Measurements from ENCODE around the gene CCT6A. TPM values are rescaled to one million over a fixed set of nuclear protein-coding genes. Genes with fewer than 3 reads are reported as not detected.

CCT6A gene
- total and polyA plus RNA-seq, 9 of the 15 experiments (the other 6 are each of a cell fraction or from before 2014, with no cell fraction given): 244 to 708 (median 387) TPM

- TF ChIP-seq AFF1 (IDR thresholded peaks at IDR 0.05; ENCODE audit: low read depth in 1 of 2, partially characterized antibody in 2 of 2) (no peak), RBFOX2 (IDR thresholded peaks at IDR 0.05; ENCODE audit: low read depth, low read length) (peak; percentile 96), PTTG1 (tag; IDR thresholded peaks at IDR 0.05; ENCODE audit: low read depth) (no peak), E2F3 (CRISPR knock-in tag; IDR thresholded peaks at IDR 0.05) (no peak), POLR2H (tag; IDR thresholded peaks at IDR 0.05; ENCODE audit: low read depth) (peak; percentile 80), PHF20 (IDR thresholded peaks at IDR 0.05; ENCODE audit: partially characterized antibody) (peak; percentile 76), ZNF124 (CRISPR knock-in tag; IDR thresholded peaks at IDR 0.05) (no peak), DPF2 (IDR thresholded peaks at IDR 0.05) (no peak), FOS (IDR thresholded peaks at IDR 0.05; ENCODE audit: extremely low read depth, insufficient read length) (peak; percentile 90), CEBPB (tag; IDR thresholded peaks at IDR 0.05) (no peak), SMAD1 (IDR thresholded peaks at IDR 0.05; ENCODE audit: low read depth, low read length, partially characterized antibody) (peak; percentile 18), PHF21A (IDR thresholded peaks at IDR 0.05; ENCODE audit: borderline replicate concordance, low read depth) (no peak), LEF1 (IDR thresholded peaks at IDR 0.05) (no peak), ZNF41 (CRISPR knock-in tag; conservative IDR thresholded peaks at IDR 0.05) (no peak), HOXB6 (CRISPR knock-in tag; IDR thresholded peaks at IDR 0.05; ENCODE audit: borderline replicate concordance) (no peak), GABPB1 (CRISPR knock-in tag; IDR thresholded peaks at IDR 0.05) (peak; percentile 96)
- TF ChIP-seq, protein P1, sequence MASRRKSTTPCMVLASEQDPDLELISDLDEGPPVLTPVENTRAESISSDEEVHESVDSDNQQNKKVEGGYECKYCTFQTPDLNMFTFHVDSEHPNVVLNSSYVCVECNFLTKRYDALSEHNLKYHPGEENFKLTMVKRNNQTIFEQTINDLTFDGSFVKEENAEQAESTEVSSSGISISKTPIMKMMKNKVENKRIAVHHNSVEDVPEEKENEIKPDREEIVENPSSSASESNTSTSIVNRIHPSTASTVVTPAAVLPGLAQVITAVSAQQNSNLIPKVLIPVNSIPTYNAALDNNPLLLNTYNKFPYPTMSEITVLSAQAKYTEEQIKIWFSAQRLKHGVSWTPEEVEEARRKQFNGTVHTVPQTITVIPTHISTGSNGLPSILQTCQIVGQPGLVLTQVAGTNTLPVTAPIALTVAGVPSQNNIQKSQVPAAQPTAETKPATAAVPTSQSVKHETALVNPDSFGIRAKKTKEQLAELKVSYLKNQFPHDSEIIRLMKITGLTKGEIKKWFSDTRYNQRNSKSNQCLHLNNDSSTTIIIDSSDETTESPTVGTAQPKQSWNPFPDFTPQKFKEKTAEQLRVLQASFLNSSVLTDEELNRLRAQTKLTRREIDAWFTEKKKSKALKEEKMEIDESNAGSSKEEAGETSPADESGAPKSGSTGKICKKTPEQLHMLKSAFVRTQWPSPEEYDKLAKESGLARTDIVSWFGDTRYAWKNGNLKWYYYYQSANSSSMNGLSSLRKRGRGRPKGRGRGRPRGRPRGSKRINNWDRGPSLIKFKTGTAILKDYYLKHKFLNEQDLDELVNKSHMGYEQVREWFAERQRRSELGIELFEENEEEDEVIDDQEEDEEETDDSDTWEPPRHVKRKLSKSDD (conservative IDR thresholded peaks at IDR 0.05; ENCODE audit: low read length): no peak
- TF ChIP-seq, protein P2, sequence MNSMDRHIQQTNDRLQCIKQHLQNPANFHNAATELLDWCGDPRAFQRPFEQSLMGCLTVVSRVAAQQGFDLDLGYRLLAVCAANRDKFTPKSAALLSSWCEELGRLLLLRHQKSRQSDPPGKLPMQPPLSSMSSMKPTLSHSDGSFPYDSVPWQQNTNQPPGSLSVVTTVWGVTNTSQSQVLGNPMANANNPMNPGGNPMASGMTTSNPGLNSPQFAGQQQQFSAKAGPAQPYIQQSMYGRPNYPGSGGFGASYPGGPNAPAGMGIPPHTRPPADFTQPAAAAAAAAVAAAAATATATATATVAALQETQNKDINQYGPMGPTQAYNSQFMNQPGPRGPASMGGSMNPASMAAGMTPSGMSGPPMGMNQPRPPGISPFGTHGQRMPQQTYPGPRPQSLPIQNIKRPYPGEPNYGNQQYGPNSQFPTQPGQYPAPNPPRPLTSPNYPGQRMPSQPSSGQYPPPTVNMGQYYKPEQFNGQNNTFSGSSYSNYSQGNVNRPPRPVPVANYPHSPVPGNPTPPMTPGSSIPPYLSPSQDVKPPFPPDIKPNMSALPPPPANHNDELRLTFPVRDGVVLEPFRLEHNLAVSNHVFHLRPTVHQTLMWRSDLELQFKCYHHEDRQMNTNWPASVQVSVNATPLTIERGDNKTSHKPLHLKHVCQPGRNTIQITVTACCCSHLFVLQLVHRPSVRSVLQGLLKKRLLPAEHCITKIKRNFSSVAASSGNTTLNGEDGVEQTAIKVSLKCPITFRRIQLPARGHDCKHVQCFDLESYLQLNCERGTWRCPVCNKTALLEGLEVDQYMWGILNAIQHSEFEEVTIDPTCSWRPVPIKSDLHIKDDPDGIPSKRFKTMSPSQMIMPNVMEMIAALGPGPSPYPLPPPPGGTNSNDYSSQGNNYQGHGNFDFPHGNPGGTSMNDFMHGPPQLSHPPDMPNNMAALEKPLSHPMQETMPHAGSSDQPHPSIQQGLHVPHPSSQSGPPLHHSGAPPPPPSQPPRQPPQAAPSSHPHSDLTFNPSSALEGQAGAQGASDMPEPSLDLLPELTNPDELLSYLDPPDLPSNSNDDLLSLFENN (IDR thresholded peaks at IDR 0.05; ENCODE audit: low read depth in 2 of 2, low read length in 2 of 2): 0 out of 4 replicates have a peak, but pooled peaks of 1 of the 2 experiments have one; percentile 3
These were observed 54.8 kb downstream of the CCT6A start, which contains the start of gene CHCHD2 (continued) for GRCh38 chr7:56106108-56107073.
